Epithelial cell of esophagus (primary cell): Measurements from ENCODE around the gene RHOV.

Source experiments
- DNase-seq: peaks from one replicate; pipeline ENCODE4 v3.0.0; 2010; ENCODE audit warnings: low read depth
- H3K4me3 ChIP-seq: 2 replicates; pipeline ENCODE4 v1.5.1; 2011; ENCODE audit warnings: mild to moderate bottlenecking, low read length, control low read depth
- CTCF ChIP-seq: IDR thresholded peaks from 2 replicates; pipeline ENCODE4 v1.5.1; 2011; ENCODE audit warnings: low read depth, mild to moderate bottlenecking, low read length, control low read depth, inconsistent platforms; ENCODE audit not compliant: insufficient read depth; ENCODE audit errors: missing control alignments

The RHOV gene

GRCh38 chr15:40858706-40859105 is 15.3 kb downstream of the RHOV start:
- no peak overlapping the region for H3K4me3 ChIP-seq
- no peak for TF ChIP-seq CTCF
- no peak for DNase-seq

GRCh38 chr15:40857601-40858341 is 16.3 kb downstream of the RHOV start:
- peak; percentile 89 for DNase-seq
- peak; percentile 98 for TF ChIP-seq CTCF
- H3K4me3 ChIP-seq: no peak overlapping the region

- no peak overlapping the region for H3K4me3 ChIP-seq
- DNase-seq: no peak
- no peak for TF ChIP-seq CTCF
Observed at GRCh38 chr15:40856746-40857145, 17.3 kb downstream of the RHOV start.

- no peak overlapping the region for H3K4me3 ChIP-seq
- TF ChIP-seq CTCF: no peak
- DNase-seq: no peak
Observed at GRCh38 chr15:40855706-40856234, 18.3 kb downstream of the RHOV start.

- TF ChIP-seq CTCF: no peak
- no peak for DNase-seq
- H3K4me3 ChIP-seq: no peak overlapping the region
Observed at GRCh38 chr15:40854161-40854560, 19.9 kb downstream of the RHOV start.

GRCh38 chr15:40853241-40853890 is 20.7 kb downstream of the RHOV start:
- DNase-seq: no peak
- no peak overlapping the region for H3K4me3 ChIP-seq
- TF ChIP-seq CTCF: no peak
